ENCODE data around the gene C20orf144. TPM values are rescaled to one million over a fixed set of nuclear protein-coding genes. Genes with fewer than 3 reads are reported as not detected.

C20orf144 gene
- total and polyA plus RNA-seq, 9 of the 15 experiments (the other 6 are each of a cell fraction or from before 2014, with no cell fraction given), result 0.04 to 0.23 (median 0.11) TPM; not detected in 2

- no peak for TF ChIP-seq ADNP (tag; IDR thresholded peaks at IDR 0.05)
- no peak for TF ChIP-seq ZNF121 (CRISPR knock-in tag; conservative IDR thresholded peaks at IDR 0.05)
- TF ChIP-seq FOXJ3 (CRISPR knock-in tag; IDR thresholded peaks at IDR 0.05), result no peak
- no peak for TF ChIP-seq ZBTB1 (CRISPR knock-in tag; IDR thresholded peaks at IDR 0.05; ENCODE audit: borderline replicate concordance, low read depth)
- no peak for TF ChIP-seq ZSCAN29 (IDR thresholded peaks at IDR 0.05)
- TF ChIP-seq ZNF511 (CRISPR knock-in tag; IDR thresholded peaks at IDR 0.05), result no peak
- no peak for TF ChIP-seq TAF9B (IDR thresholded peaks at IDR 0.05; ENCODE audit: partially characterized antibody)
- TF ChIP-seq SAFB2 (IDR thresholded peaks at IDR 0.05; ENCODE audit: borderline replicate concordance, low read depth, low read length, severe bottlenecking), result no peak
- no peak for TF ChIP-seq RNF219 (CRISPR knock-in tag; IDR thresholded peaks at IDR 0.05)
- TF ChIP-seq PTBP1 (IDR thresholded peaks at IDR 0.05; ENCODE audit: low read depth, low read length), result no peak
- peak; percentile 79 for TF ChIP-seq CTBP1 (IDR thresholded peaks at IDR 0.05; ENCODE audit: borderline replicate concordance)
- TF ChIP-seq ZNF584 (CRISPR knock-in tag; IDR thresholded peaks at IDR 0.05; ENCODE audit: low read depth), result no peak
- no peak for TF ChIP-seq KLF13 (tag; IDR thresholded peaks at IDR 0.05; ENCODE audit: borderline replicate concordance, low read depth)
- TF ChIP-seq NRF1 (conservative IDR thresholded peaks at IDR 0.05 in 1 of 2, IDR thresholded peaks at IDR 0.05 in 1 of 2), result peak; percentile 67 to 70
- no peak for TF ChIP-seq MTA2 (IDR thresholded peaks at IDR 0.05; ENCODE audit: low read depth)
- no peak for TF ChIP-seq PKNOX1 (IDR thresholded peaks at IDR 0.05)
- TF ChIP-seq NBN (IDR thresholded peaks at IDR 0.05; ENCODE audit: low read depth), result no peak
- TF ChIP-seq THRB (CRISPR knock-in tag; conservative IDR thresholded peaks at IDR 0.05), result no peak
Measured at GRCh38 chr20:33663161-33664084, 1.3 kb downstream of the C20orf144 start (continued).

All from K562 (cell line).